Breast epithelium (tissue), 3 donors: Measurements from ENCODE around the gene PHAF1.

Experiments
- CTCF ChIP-seq, 3 donors: fragments of 450-650 bp; IDR thresholded peaks; one replicate each; pipeline ENCODE4 v1.5.1; 2016 to 2017; ENCODE audit warnings: antibody characterized with exemption in 3 of 3, mild to moderate bottlenecking in 3 of 3, moderate library complexity in 3 of 3
- POLR2A ChIP-seq: fragments of 450-650 bp; IDR thresholded peaks from one replicate; pipeline ENCODE4 v1.6.1; 2016; ENCODE audit warnings: antibody characterized with exemption, mild to moderate bottlenecking, moderate library complexity

- TF ChIP-seq CTCF (IDR thresholded peaks at IDR 0.05) (no peak), POLR2A (no peak)
Observed at GRCh38 chr16:67137605-67138004, 27.9 kb downstream of the PHAF1 start.
